ENCODE data around the gene RAG1. TPM values are rescaled to one million over a fixed set of nuclear protein-coding genes. Genes with fewer than 3 reads are reported as not detected.

The RAG1 gene
- total and polyA plus RNA-seq, 10 donors = 0.39 to 12.6 (median 4.8) TPM

GRCh38 chr11:36622431-36623136, 54.8 kb downstream of the RAG1 start:
- Histone ChIP-seq H3K27ac (no peak overlapping the region), H3K9me3 (no peaks in the 10 kb centered on the region), H3K27me3 (replicated peaks in 1 of 7) (no peaks in the 10 kb centered on the region), H3K4me1 (peaks cover 0 to 18% (median 9%) of the 10 kb centered on the region in 6 donors), H3K36me3 (no peaks in the 10 kb centered on the region), H3K4me3 (no peak overlapping the region)
- intact Hi-C loops (cut with DNase I; ENCODE audit: low total_unique reads) = no loop called here
- no peak for DNase-seq
- no peak for TF ChIP-seq POLR2AphosphoS5 (IDR thresholded peaks at IDR 0.05)
- no peak for TF ChIP-seq POLR2A (IDR thresholded peaks at IDR 0.05)
- peak in 2 of 11 experiments; percentile 10 to 20 for TF ChIP-seq CTCF (IDR thresholded peaks at IDR 0.05 in 8 of 11, conservative IDR thresholded peaks at IDR 0.05 in 3 of 11)
- WGBS, 5 donors = 57 to 74% (median 68%) methylated on average over 3 of the region's 3 CpGs

GRCh38 chr11:36623494-36623893, 55.7 kb downstream of the RAG1 start:
- TF ChIP-seq POLR2AphosphoS5 (IDR thresholded peaks at IDR 0.05) = no peak
- TF ChIP-seq POLR2A (IDR thresholded peaks at IDR 0.05) = no peak
- TF ChIP-seq CTCF (IDR thresholded peaks at IDR 0.05 in 8 of 11, conservative IDR thresholded peaks at IDR 0.05 in 3 of 11) = no peak
- H3K36me3 ChIP-seq = no peaks in the 10 kb centered on the region
- no peak overlapping the region for H3K4me3 ChIP-seq
- peaks cover 0 to 18% (median 9%) of the 10 kb centered on the region in 6 donors for H3K4me1 ChIP-seq
- intact Hi-C loops (cut with DNase I; ENCODE audit: low total_unique reads) = no loop called here
- H3K27ac ChIP-seq = no peak overlapping the region
- H3K27me3 ChIP-seq (replicated peaks in 1 of 7) = no peaks in the 10 kb centered on the region
- no peak for DNase-seq
- 68 to 92% (median 85%) methylated on average over 5 of the region's 5 CpGs for WGBS, 5 donors
- H3K9me3 ChIP-seq = no peaks in the 10 kb centered on the region

DNA sequence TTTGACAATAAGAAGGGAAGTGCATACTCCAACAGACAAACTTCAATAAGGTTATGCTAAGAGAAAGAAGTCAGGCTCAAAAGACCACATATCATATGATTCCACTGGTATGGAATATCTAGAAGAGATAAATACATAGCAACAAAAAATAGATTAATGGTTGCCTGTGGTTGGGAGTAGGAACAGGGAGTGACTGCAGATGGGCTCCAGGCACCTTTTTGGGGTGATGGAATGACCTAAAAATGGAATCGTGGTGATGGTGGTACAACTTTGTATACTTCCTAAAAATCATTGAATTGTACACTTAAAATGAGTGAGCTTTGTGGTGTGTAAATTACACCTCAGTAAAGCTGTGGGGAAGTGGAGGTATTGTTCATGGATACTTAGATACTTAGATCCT, 59.2 kb downstream of the RAG1 start:
- WGBS, 5 donors = 71 to 86% (median 78%) methylated on average over 1 of the region's 1 CpG
- intact Hi-C loops (cut with DNase I; ENCODE audit: low total_unique reads) = no loop called here
- no peaks in the 10 kb centered on the region for H3K4me1 ChIP-seq

More for the DNA sequence above, 59.2 kb downstream of the RAG1 start:
- DNase-seq = no peak
- no peak overlapping the region for H3K27ac ChIP-seq
- H3K27me3 ChIP-seq (replicated peaks in 1 of 7) = no peaks in the 10 kb centered on the region
- TF ChIP-seq POLR2A (IDR thresholded peaks at IDR 0.05) (no peak), POLR2AphosphoS5 (IDR thresholded peaks at IDR 0.05) (no peak), CTCF (IDR thresholded peaks at IDR 0.05 in 8 of 11, conservative IDR thresholded peaks at IDR 0.05 in 3 of 11) (no peak)
- no peaks in the 10 kb centered on the region for H3K36me3 ChIP-seq
- H3K9me3 ChIP-seq = no peaks in the 10 kb centered on the region
- H3K4me3 ChIP-seq = no peak overlapping the region

Data from spleen (tissue), 11 donors.